Measurements from ENCODE around the gene PXDN. TPM values are rescaled to one million over a fixed set of nuclear protein-coding genes. Genes with fewer than 3 reads are reported as not detected.

Gene PXDN
- total RNA-seq, 1 donor: 137 TPM

GRCh38 chr2:1599301-1600085 is 144.8 kb downstream of the PXDN start:
- TF ChIP-seq CTCF (IDR thresholded peaks at IDR 0.05; ENCODE audit: insufficient read depth, low read length): no peak
- H3K4me3 ChIP-seq (ENCODE audit: low read depth, low read length): no peak overlapping the region
- no peak for DNase-seq (ENCODE audit: low read depth)

GRCh38 chr2:1598800-1599199 is 145.5 kb downstream of the PXDN start:
- no peak overlapping the region for H3K4me3 ChIP-seq (ENCODE audit: low read depth, low read length)
- DNase-seq (ENCODE audit: low read depth): no peak
- no peak for TF ChIP-seq CTCF (IDR thresholded peaks at IDR 0.05; ENCODE audit: insufficient read depth, low read length)

- DNase-seq (ENCODE audit: low read depth): no peak
- TF ChIP-seq CTCF (IDR thresholded peaks at IDR 0.05; ENCODE audit: insufficient read depth, low read length): no peak
- no peak overlapping the region for H3K4me3 ChIP-seq (ENCODE audit: low read depth, low read length)
Observed at GRCh38 chr2:1598041-1598710, 146.1 kb downstream of the PXDN start.

- DNase-seq (ENCODE audit: low read depth): no peak
- no peak overlapping the region for H3K4me3 ChIP-seq (ENCODE audit: low read depth, low read length)
- no peak for TF ChIP-seq CTCF (IDR thresholded peaks at IDR 0.05; ENCODE audit: insufficient read depth, low read length)
Observed at GRCh38 chr2:1595274-1595673, 149.0 kb downstream of the PXDN start.

GRCh38 chr2:1594373-1595171 is 149.7 kb downstream of the PXDN start:
- no peak for DNase-seq (ENCODE audit: low read depth)

GRCh38 chr2:1594123-1594372 is 150.3 kb downstream of the PXDN start:
- DNase-seq (ENCODE audit: low read depth): no peak
- no peak for TF ChIP-seq CTCF (IDR thresholded peaks at IDR 0.05; ENCODE audit: insufficient read depth, low read length)
- no peak overlapping the region for H3K4me3 ChIP-seq (ENCODE audit: low read depth, low read length)

More at GRCh38 chr2:1594373-1595171, 149.7 kb downstream of the PXDN start:
- no peak for TF ChIP-seq CTCF (IDR thresholded peaks at IDR 0.05; ENCODE audit: insufficient read depth, low read length)
- no peak overlapping the region for H3K4me3 ChIP-seq (ENCODE audit: low read depth, low read length)

Measured in fibroblast of the aortic adventitia (primary cell).